SK-N-SH (cell line): ENCODE results near the gene TNFAIP8L1. TPM values are rescaled to one million over a fixed set of nuclear protein-coding genes. Genes with fewer than 3 reads are reported as not detected.

Experiments used
- CTCF ChIA-PET: fragments of 300-600, 350-600 bp; formaldehyde crosslinking; extraction: SDS; loops from one replicate; lab custom pipeline; 2021; lab: Yijun Ruan, JAX
- POLR2A ChIA-PET: fragments of 350-600 bp; sonication (Branson Sonifier 250); formaldehyde crosslinking; extraction: SDS; loops from one replicate; lab custom pipeline; 2020; ENCODE audit warnings: antibody characterized with exemption, inconsistent platforms; lab: Yijun Ruan, JAX
- DNase-seq: peaks from one replicate; pipeline ENCODE4 v3.0.0; 2012
- H2AFZ ChIP-seq: fragments of 200-600 bp; sonication (generic); 2 replicates; pipeline ENCODE4 v1.8.1; 2016; ENCODE audit warnings: antibody characterized with exemption, mild to moderate bottlenecking, low read depth
- H3F3A ChIP-seq: fragments of 200-600 bp; sonication (generic); replicated peaks from 2 replicates; pipeline ENCODE3; 2016; ENCODE audit warnings: antibody characterized with exemption, mild to moderate bottlenecking; ENCODE audit not compliant: insufficient read depth
- H3K27ac ChIP-seq, 2 experiments: fragments of 200-500 bp in 1 of 2; fragments of 200-600 bp in 1 of 2; sonication (Bioruptor generic) in 1 of 2; sonication (generic), shearing (Covaris generic) in 1 of 2; 2 replicates each; pipeline versions ENCODE4 v1.5.1 to v1.6.1; 2014 to 2016; ENCODE audit warnings: low read depth in 2 of 2, inconsistent platforms in 1 of 2, low read length in 1 of 2, mild to moderate bottlenecking in 1 of 2, mixed read lengths in 1 of 2
- H3K27me3 ChIP-seq: fragments of 200-600 bp; sonication (generic), shearing (Covaris generic); 2 replicates; pipeline ENCODE4 v1.6.1; 2016; ENCODE audit warnings: mixed run types; ENCODE audit not compliant: insufficient read depth
- H3K36me3 ChIP-seq, 2 experiments: fragments of 200-500 bp in 1 of 2; fragments of 200-600 bp in 1 of 2; sonication (Bioruptor generic) in 1 of 2; sonication (generic) in 1 of 2; replicated peaks in 1 of 2; 2 replicates each; pipeline versions ENCODE3 to v1.5.1; 2014 to 2016; ENCODE audit warnings: low read length in 1 of 2, mild to moderate bottlenecking in 1 of 2; ENCODE audit not compliant: insufficient read depth in 2 of 2, control insufficient read depth in 1 of 2
- H3K4me1 ChIP-seq, 2 experiments: fragments of 200-500 bp in 1 of 2; fragments of 200-600 bp in 1 of 2; sonication (Bioruptor generic) in 1 of 2; sonication (generic), shearing (Covaris generic) in 1 of 2; 2 replicates each; pipeline versions ENCODE4 v1.5.1 to v1.6.1; 2014 to 2016; ENCODE audit warnings: low read depth in 1 of 2, low read length in 1 of 2, mixed run types in 1 of 2; ENCODE audit not compliant: insufficient read depth in 2 of 2, control insufficient read depth in 1 of 2
- H3K4me2 ChIP-seq: fragments of 200-600 bp; sonication (generic), shearing (Covaris generic); 2 replicates; pipeline ENCODE4 v1.6.1; 2017; ENCODE audit warnings: mixed run types
- H3K4me3 ChIP-seq, 2 experiments: fragments of 200-500 bp in 1 of 2; fragments of 200-600 bp in 1 of 2; sonication (Bioruptor generic) in 1 of 2; sonication (generic), shearing (Covaris generic) in 1 of 2; 2 replicates each; pipeline versions ENCODE4 v1.5.1 to v1.8.1; 2014 to 2016; ENCODE audit warnings: low read depth in 2 of 2, inconsistent platforms in 1 of 2, low read length in 1 of 2, mild to moderate bottlenecking in 1 of 2, mixed read lengths in 1 of 2, moderate library complexity in 1 of 2
- H3K79me2 ChIP-seq: fragments of 200-600 bp; sonication (generic); 2 replicates; pipeline ENCODE4 v1.8.1; 2017; ENCODE audit warnings: mild to moderate bottlenecking; ENCODE audit not compliant: insufficient read depth
- H3K9ac ChIP-seq: fragments of 200-600 bp; sonication (generic); 2 replicates; pipeline ENCODE4 v1.6.1; 2017; ENCODE audit warnings: mixed run types
- H3K9me2 ChIP-seq: fragments of 200-600 bp; sonication (generic); 2 replicates; pipeline ENCODE4 v1.6.1; 2017; ENCODE audit warnings: mixed run types
- H3K9me3 ChIP-seq: fragments of 200-600 bp; sonication (generic); 2 replicates; pipeline ENCODE4 v1.6.1; 2017; ENCODE audit warnings: mixed run types, mild to moderate bottlenecking, moderate library complexity
- H4K20me1 ChIP-seq: fragments of 200-600 bp; sonication (generic); 2 replicates; pipeline ENCODE4 v1.6.1; 2017; ENCODE audit warnings: mild to moderate bottlenecking, mixed run types; ENCODE audit not compliant: insufficient read depth
- EP300 ChIP-seq, 2 experiments: IDR thresholded peaks; 2 replicates each; pipeline versions ENCODE4 v1.4.0 to v1.6.1; 2012; ENCODE audit warnings: borderline replicate concordance in 1 of 2, low read depth in 1 of 2, low read length in 1 of 2
- FOXJ3 ChIP-seq: sonication (generic); formaldehyde crosslinking; IDR thresholded peaks from 2 replicates; pipeline ENCODE4 v1.5.1; 2020; ENCODE audit warnings: mild to moderate bottlenecking, missing genetic modification reagents
- FOXM1 ChIP-seq: IDR thresholded peaks from 2 replicates; pipeline ENCODE4 v1.4.0; 2012; ENCODE audit warnings: low read depth, mild to moderate bottlenecking
- GABPA ChIP-seq: IDR thresholded peaks from 2 replicates; pipeline ENCODE4 v1.4.0; 2012; ENCODE audit warnings: low read depth, mild to moderate bottlenecking
- GATA2 ChIP-seq: sonication (generic); formaldehyde crosslinking; IDR thresholded peaks from 2 replicates; pipeline ENCODE4 v1.5.0; 2020; ENCODE audit warnings: mild to moderate bottlenecking, missing genetic modification reagents
- MXI1 ChIP-seq: IDR thresholded peaks from 2 replicates; pipeline ENCODE4 v1.6.1; 2012; ENCODE audit warnings: mild to moderate bottlenecking, low read depth, low read length, improper control_type of control experiment
- NRF1 ChIP-seq: IDR thresholded peaks from 2 replicates; pipeline ENCODE4 v1.6.1; 2012; ENCODE audit warnings: low read depth, mild to moderate bottlenecking, low read length
- POLR2AphosphoS5 ChIP-seq: IDR thresholded peaks from 2 replicates; pipeline ENCODE4 v1.6.1; 2012; ENCODE audit warnings: low read depth, low read length
- RFX5 ChIP-seq: IDR thresholded peaks from 2 replicates; pipeline ENCODE4 v1.6.1; 2012; ENCODE audit warnings: mild to moderate bottlenecking, improper control_type of control experiment, low read length
- SIN3A ChIP-seq: IDR thresholded peaks from 2 replicates; pipeline ENCODE4 v1.6.1; 2012; ENCODE audit warnings: low read depth, mild to moderate bottlenecking, low read length, moderate library complexity, borderline replicate concordance
- SMC3 ChIP-seq: IDR thresholded peaks from 2 replicates; pipeline ENCODE4 v1.6.1; 2012; ENCODE audit warnings: low read depth, low read length, improper control_type of control experiment
- TAF1 ChIP-seq: IDR thresholded peaks from 2 replicates; pipeline ENCODE4 v1.6.1; 2012; ENCODE audit warnings: low read depth, mild to moderate bottlenecking, low read length, moderate library complexity, borderline replicate concordance
- TEAD4 ChIP-seq: IDR thresholded peaks from 2 replicates; pipeline ENCODE4 v1.4.0; 2012; ENCODE audit warnings: mild to moderate bottlenecking, borderline replicate concordance; ENCODE audit not compliant: insufficient read depth
- WGBS: methylation state at CpG from one replicate; pipeline ENCODE4 v1.1.6; 2017; ENCODE audit warnings: low lambda C conversion rate; 5-methylcytosine and 5-hydroxymethylcytosine counted together
- polyA plus RNA-seq, 3 experiments: library from polyadenylated mRNA; depleted of rRNA; stranded (reverse); fragments of >200 nt; gene quantifications; 2 replicates each; pipeline ENCODE4 v1.2.3, GENCODE V29; 2012
- TF ChIP-seq, protein P1 (sequence below): IDR thresholded peaks from 2 replicates; pipeline ENCODE4 v1.4.0; 2012; ENCODE audit warnings: low read depth, borderline replicate concordance

Gene TNFAIP8L1
- polyA plus RNA-seq, 1 of the 3 experiments (the other 2 are of a cell fraction), result 6.4 TPM

DNA sequence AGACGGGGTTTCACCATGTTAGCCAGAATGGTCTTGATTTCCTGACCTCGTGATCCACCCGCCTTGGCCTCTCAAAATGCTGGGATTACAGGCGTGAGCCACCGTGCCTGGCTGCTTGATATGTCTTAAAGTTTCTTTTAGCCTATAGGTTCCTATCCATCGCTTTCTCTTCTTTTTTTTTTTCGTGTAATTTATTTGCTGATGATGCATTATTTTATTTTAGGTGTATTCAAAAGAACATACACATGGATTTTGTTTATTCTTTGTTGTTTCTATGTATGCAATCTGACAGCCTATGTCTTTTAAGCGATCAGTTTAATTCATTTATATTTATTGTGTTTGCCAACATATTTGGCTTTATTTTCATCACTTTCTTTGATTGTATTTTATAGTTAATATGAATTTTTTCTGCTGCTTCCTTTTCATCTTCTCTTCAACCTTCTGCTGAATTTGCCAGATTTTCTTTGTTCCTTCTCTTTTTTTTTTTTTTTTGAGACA lies 26.0 kb upstream of the TNFAIP8L1 start (continued):
- no peak for TF ChIP-seq EP300 (IDR thresholded peaks at IDR 0.05; ENCODE audit: borderline replicate concordance in 1 of 2, low read depth in 1 of 2, low read length in 1 of 2)
- no peak for TF ChIP-seq SMC3
- TF ChIP-seq FOXJ3 (CRISPR knock-in tag), result no peak

DNA sequence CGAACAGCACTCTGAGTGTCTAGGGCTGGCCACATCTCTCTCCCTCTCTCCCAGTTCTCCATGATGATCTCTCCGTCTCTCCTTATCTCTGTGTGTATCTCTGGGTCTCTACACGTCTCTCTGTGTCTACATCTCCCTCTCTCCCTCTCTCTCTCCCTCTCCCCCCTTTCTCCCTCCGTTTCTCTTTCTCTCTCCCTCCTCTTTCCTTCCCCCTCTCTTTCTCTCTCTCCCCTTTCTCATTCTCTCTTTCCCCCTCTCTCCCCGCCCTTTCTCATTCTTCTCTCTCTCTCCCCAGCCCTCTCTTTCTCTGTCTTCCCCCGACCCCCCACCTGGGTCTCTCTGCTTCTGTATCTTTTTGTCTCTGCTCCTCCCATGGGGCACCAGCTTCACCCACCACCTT lies 21.3 kb upstream of the TNFAIP8L1 start:
- Histone ChIP-seq H2AFZ (no peak overlapping the region), H3K9me3 (no peaks in the 10 kb centered on the region), H3K36me3 (no peaks in the 10 kb centered on the region), H3K27ac (no peak overlapping the region), H3K9ac (no peak overlapping the region), H3F3A (no peaks in the 10 kb centered on the region), H4K20me1 (no peaks in the 10 kb centered on the region), H3K4me3 (no peak overlapping the region), H3K79me2 (no peaks in the 10 kb centered on the region), H3K4me2 (no peak overlapping the region), H3K27me3 (peaks cover 20% of the 10 kb centered on the region), H3K9me2 (no peaks in the 10 kb centered on the region), H3K4me1 (peaks cover 0 to 3% of the 10 kb centered on the region in 2 experiments; a peak in 1 of 4 replicates)
- POLR2A ChIA-PET, result interaction anchor here (0.6 kb wide), 2 partner anchors 137 to 182 kb away, joined by 3 read pairs; no protein-coding TSS in a partner anchor
- CTCF ChIA-PET, result interaction anchor here (0.8 to 1.9 kb wide), 7 partner anchors 15 to 51 kb away, joined by 3 to 8 read pairs (median 4); no protein-coding TSS in a partner anchor
- DNase-seq, result no peak
- WGBS, result 32% methylated on average over 6 of the region's 6 CpGs
- TF ChIP-seq RFX5 (no peak), FOXM1 (no peak), GABPA (no peak), MXI1 (no peak), TEAD4 (no peak)
- TF ChIP-seq, protein P1, sequence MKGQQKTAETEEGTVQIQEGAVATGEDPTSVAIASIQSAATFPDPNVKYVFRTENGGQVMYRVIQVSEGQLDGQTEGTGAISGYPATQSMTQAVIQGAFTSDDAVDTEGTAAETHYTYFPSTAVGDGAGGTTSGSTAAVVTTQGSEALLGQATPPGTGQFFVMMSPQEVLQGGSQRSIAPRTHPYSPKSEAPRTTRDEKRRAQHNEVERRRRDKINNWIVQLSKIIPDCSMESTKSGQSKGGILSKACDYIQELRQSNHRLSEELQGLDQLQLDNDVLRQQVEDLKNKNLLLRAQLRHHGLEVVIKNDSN, result no peak

DNA sequence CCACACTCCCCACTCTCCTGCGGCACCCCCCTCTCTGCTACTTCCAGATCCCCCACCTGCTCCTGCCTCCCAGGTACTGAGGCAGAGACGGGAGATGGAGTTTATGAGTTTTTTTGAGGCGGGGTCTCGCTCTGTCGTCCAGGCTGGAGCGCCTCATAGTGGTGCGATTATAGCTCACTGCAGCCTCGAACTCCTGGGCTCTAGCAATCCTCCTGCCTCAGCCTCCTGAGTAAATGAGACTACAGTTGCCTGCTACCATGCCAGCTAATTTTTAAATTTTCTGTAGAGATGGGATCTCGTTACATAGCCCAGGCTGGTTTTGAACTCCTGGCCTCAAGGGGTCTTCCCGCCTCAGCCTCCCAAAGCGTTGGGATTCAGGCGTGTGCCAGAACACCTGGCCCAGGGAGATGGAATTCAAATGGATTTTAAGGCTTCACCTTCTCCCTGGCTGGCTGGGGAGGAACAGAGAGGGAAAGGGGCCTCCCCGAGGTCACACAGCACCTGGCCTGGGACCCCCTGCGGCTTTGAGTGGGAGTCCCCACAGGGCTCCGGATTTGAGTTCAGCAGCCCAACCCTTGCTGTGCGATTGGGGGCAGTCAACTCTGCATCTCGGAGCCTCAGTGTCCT lies 19.5 kb upstream of the TNFAIP8L1 start:
- 31% methylated on average over 14 of the region's 17 CpGs for WGBS
- no peaks in the 10 kb centered on the region for H4K20me1 ChIP-seq
- H3K4me3 ChIP-seq, result no peak overlapping the region
- TF ChIP-seq POLR2AphosphoS5 (no peak), SIN3A (no peak), TAF1 (no peak), GATA2 (CRISPR knock-in tag) (no peak), NRF1 (no peak), MXI1 (no peak)
- H3K4me2 ChIP-seq, result no peak overlapping the region
- H3K27me3 ChIP-seq, result peaks cover 20% of the 10 kb centered on the region
- ChIA-PET POLR2A (no interaction called here), CTCF (interaction anchor here (0.8 to 3.5 kb wide), 4 partner anchors 16 to 96 kb away, joined by 5 to 20 read pairs (median 6); no protein-coding TSS in a partner anchor)
- no peak for DNase-seq
- H3F3A ChIP-seq, result no peaks in the 10 kb centered on the region
- H3K27ac ChIP-seq, result no peak overlapping the region
- H2AFZ ChIP-seq, result no peak overlapping the region
- H3K9ac ChIP-seq, result no peak overlapping the region
- H3K9me3 ChIP-seq, result no peaks in the 10 kb centered on the region
- H3K36me3 ChIP-seq, result no peaks in the 10 kb centered on the region
- H3K4me1 ChIP-seq, result peaks cover 0 to 4% of the 10 kb centered on the region in 2 experiments; a peak in 1 of 4 replicates
- no peaks in the 10 kb centered on the region for H3K9me2 ChIP-seq
- H3K79me2 ChIP-seq, result no peaks in the 10 kb centered on the region
